SK-N-MC (cell line): ENCODE data around the gene BSPRY.

Experiments
- DNase-seq: peaks from one replicate; pipeline ENCODE4 v3.0.0-alpha.2; 2011; ENCODE audit warnings: low read depth, low spot score
- H3K27ac ChIP-seq: fragments of 200-600 bp; sonication (generic); 2 replicates; pipeline ENCODE4 v1.5.1; 2016; ENCODE audit warnings: mixed run types
- H3K36me3 ChIP-seq: fragments of 200-600 bp; sonication (generic); 2 replicates; pipeline ENCODE4 v1.6.1; 2017; ENCODE audit warnings: antibody characterized with exemption, low read length, mixed read lengths; ENCODE audit not compliant: insufficient read depth
- H3K4me3 ChIP-seq: fragments of 200-600 bp; sonication (generic); 2 replicates; pipeline ENCODE4 v1.5.1; 2016
- H3K9ac ChIP-seq: fragments of 200-600 bp; sonication (generic); 2 replicates; pipeline ENCODE4 v1.8.0; 2017; ENCODE audit warnings: mixed run types, mixed read lengths; ENCODE audit not compliant: insufficient read length
- H3K9me3 ChIP-seq: fragments of 200-600 bp; sonication (generic); 2 replicates; pipeline ENCODE4 v1.6.1; 2017; ENCODE audit warnings: low read depth, mild to moderate bottlenecking, antibody characterized with exemption, low read length, moderate library complexity, mixed read lengths
- EZH2 ChIP-seq: fragments of 200-600 bp; sonication (generic); IDR thresholded peaks from one replicate; pipeline ENCODE4 v1.6.1; 2017; ENCODE audit warnings: antibody characterized with exemption
- FOXP2 ChIP-seq: optimal IDR thresholded peaks from 2 replicates; pipeline ENCODE3; 2011; ENCODE audit warnings: mild to moderate bottlenecking, moderate library complexity; ENCODE audit not compliant: insufficient read depth; ENCODE audit errors: extremely low read length, control extremely low read depth
- POLR2AphosphoS5 ChIP-seq: IDR thresholded peaks from 2 replicates; pipeline ENCODE4 v1.6.1; 2012; ENCODE audit warnings: mild to moderate bottlenecking, low read depth, low read length, borderline replicate concordance

Gene BSPRY

GRCh38 chr9:113349445-113350094, at the start of gene BSPRY:
Gene BSPRY, plus strand, starts transcription at chr9:113349541. Its CDS starts 39 bp downstream, at chr9:113349580.
- Histone ChIP-seq H3K4me3 (peak within 1 kb of the TSS; percentile 78), H3K9me3 (no peaks in the 10 kb centered on the region), H3K9ac (no peak within 1 kb of the TSS), H3K36me3 (no peaks in the 10 kb centered on the region), H3K27ac (no peak within 1 kb of the TSS)
- TF ChIP-seq FOXP2 (no peak), POLR2AphosphoS5 (no peak), EZH2 (no peak)
- DNase-seq, result no peak

GRCh38 chr9:113299800-113300292, 49.5 kb upstream of the BSPRY start:
- Histone ChIP-seq H3K27ac (no peak overlapping the region), H3K36me3 (no peaks in the 10 kb centered on the region), H3K9me3 (no peaks in the 10 kb centered on the region), H3K4me3 (no peak overlapping the region), H3K9ac (no peak overlapping the region)
- no peak for DNase-seq
- TF ChIP-seq FOXP2, result no peak
- TF ChIP-seq EZH2, result no peak
- no peak for TF ChIP-seq POLR2AphosphoS5

DNA sequence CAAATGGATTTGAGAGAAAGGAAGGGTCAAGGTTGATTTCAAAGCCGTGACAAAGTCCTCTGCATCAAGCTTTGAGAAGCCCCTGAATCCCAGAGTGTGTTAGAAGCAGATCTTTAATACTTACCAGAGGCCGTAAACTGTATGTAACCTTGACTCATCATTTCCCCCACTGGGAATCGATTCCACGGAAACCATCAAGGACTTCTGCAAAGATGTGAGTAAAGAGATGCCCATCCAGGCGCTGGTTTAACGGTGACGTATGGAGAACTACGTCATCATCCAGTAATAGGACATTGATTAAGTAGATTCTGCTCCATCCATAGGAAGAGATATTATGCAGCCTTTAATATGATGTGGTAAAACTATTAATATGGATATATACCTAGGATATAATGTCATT, 47.8 kb upstream of the BSPRY start:
- DNase-seq, result no peak
- H3K9ac ChIP-seq, result no peak overlapping the region
- no peak overlapping the region for H3K4me3 ChIP-seq
- no peaks in the 10 kb centered on the region for H3K9me3 ChIP-seq
- no peaks in the 10 kb centered on the region for H3K36me3 ChIP-seq
- H3K27ac ChIP-seq, result no peak overlapping the region
- TF ChIP-seq POLR2AphosphoS5 (no peak), EZH2 (no peak), FOXP2 (no peak)

GRCh38 chr9:113302792-113303418, 46.4 kb upstream of the BSPRY start, which contains the start of gene RNF183:
Gene RNF183, minus strand, starts transcription at chr9:113303376. Its CDS starts 5,192 bp downstream, at chr9:113298184.
- no peaks in the 10 kb centered on the region for H3K36me3 ChIP-seq
- no peak within 1 kb of the TSS for H3K9ac ChIP-seq
- no peaks in the 10 kb centered on the region for H3K9me3 ChIP-seq
- TF ChIP-seq EZH2 (no peak), POLR2AphosphoS5 (no peak), FOXP2 (no peak)
- DNase-seq, result no peak
- H3K27ac ChIP-seq, result no peak within 1 kb of the TSS
- H3K4me3 ChIP-seq, result no peak within 1 kb of the TSS

DNA sequence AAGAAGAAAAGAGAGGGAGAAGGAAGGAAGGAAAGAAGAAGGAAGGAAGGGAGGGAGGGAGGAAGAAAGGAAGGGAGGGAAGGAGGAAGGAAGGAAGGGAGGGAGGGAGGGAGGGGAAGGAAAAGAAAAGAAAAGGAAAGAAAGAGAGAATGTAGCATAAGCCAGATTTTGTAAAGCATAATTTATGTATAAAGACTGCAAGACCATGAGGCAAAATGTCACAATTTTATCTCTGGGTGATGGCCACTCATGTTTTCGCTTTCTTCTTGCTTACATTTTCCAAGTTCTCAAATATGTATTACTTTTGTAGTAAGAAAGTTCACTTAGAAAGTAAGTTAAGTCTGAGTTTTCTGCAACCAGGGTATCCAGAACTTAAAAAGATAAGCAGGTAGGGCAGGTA, 42.8 kb upstream of the BSPRY start:
- DNase-seq, result no peak
- no peak overlapping the region for H3K4me3 ChIP-seq
- H3K36me3 ChIP-seq, result no peaks in the 10 kb centered on the region
- no peaks in the 10 kb centered on the region for H3K9me3 ChIP-seq
- TF ChIP-seq POLR2AphosphoS5 (no peak), EZH2 (no peak), FOXP2 (no peak)
- H3K9ac ChIP-seq, result no peak overlapping the region
- no peak overlapping the region for H3K27ac ChIP-seq

DNA sequence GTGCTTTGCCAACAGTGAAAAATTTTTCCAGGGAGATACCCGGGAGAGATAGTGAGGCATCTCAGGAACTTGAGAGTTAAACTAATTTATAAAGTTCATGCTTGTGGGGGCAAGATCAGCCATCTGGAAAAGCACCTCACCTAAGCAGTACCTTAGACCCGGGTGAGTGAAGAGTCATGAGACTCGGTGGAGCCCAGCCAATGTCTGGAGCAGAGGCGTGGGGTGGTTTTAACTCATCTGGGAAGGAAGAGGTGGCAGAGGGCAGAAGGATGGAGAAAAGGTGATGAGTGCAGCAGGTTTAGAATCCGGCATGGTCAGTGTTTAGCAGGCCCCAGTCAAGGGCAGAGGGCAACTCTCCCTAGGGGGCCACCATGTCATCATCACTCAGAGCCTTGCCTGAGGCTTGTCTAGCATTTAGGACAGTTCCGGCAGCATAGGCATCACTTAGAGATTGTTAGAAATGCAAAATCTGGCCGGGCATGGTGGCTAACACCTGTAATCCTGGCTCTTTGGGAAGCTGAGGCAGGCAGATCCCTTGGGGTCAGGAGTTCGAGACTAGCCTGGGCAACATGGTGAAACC, 41.9 kb upstream of the BSPRY start:
- no peaks in the 10 kb centered on the region for H3K36me3 ChIP-seq
- no peak overlapping the region for H3K9ac ChIP-seq
- H3K9me3 ChIP-seq, result no peaks in the 10 kb centered on the region
- no peak overlapping the region for H3K4me3 ChIP-seq
- no peak for DNase-seq
- H3K27ac ChIP-seq, result no peak overlapping the region
- TF ChIP-seq FOXP2 (no peak), EZH2 (no peak), POLR2AphosphoS5 (no peak)

- no peak overlapping the region for H3K9ac ChIP-seq
- no peaks in the 10 kb centered on the region for H3K36me3 ChIP-seq
- H3K27ac ChIP-seq, result no peak overlapping the region
- DNase-seq, result peak; percentile 18
- TF ChIP-seq POLR2AphosphoS5 (no peak), EZH2 (no peak), FOXP2 (no peak)
- H3K9me3 ChIP-seq, result no peaks in the 10 kb centered on the region
- no peak overlapping the region for H3K4me3 ChIP-seq
These were observed 40.0 kb upstream of the BSPRY start for GRCh38 chr9:113309204-113309813.

DNA sequence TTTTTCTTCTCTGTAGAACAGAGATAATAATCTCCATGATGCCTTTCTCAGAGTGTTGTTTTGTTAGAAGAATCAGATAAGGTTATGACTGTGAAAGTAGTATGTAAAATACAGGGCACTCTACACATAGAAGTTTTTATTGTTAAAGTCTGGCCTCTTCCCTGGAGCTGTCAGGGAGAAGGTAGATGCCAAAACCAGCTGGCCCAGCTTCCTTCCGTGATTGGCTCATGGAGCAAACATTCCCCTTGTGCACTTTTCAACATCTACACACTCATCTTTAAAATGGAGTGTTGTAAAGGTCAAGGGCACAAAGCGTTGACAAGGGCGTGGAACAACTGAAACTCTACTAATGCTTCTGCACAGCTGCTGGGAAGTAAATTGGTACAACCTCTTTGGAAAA, 38.8 kb upstream of the BSPRY start:
- Histone ChIP-seq H3K9me3 (no peaks in the 10 kb centered on the region), H3K9ac (no peak overlapping the region), H3K4me3 (no peak overlapping the region), H3K27ac (no peak overlapping the region), H3K36me3 (no peaks in the 10 kb centered on the region)
- no peak for TF ChIP-seq FOXP2
- TF ChIP-seq EZH2, result no peak
- TF ChIP-seq POLR2AphosphoS5, result no peak
- DNase-seq, result no peak
